Right cardiac atrium (tissue), 5 donors: Measurements from ENCODE around the gene TNRC6A. TPM values are rescaled to one million over a fixed set of nuclear protein-coding genes. Genes with fewer than 3 reads are reported as not detected.
A peak's percentile ranks its signal among the peaks of the same experiment; 100 is the strongest.

Experiments
- ATAC-seq, 2 donors: fragments of 200-7000 bp; cut with Tn5 transposase; one replicate each; pipeline versions ENCODE4 v1.8.0 to v1.9.1; 2020; ENCODE audit warnings: moderate library complexity in 2 of 2, mild to moderate bottlenecking in 1 of 2
- DNase-seq, 3 donors: peaks; one replicate each; pipeline ENCODE4 v3.0.0-alpha.2; 2020
- H3K27ac ChIP-seq: one replicate; pipeline ENCODE4 v1.5.1; 2013; ENCODE audit warnings: mild to moderate bottlenecking, low read length, control low read depth, moderate library complexity
- H3K27me3 ChIP-seq: one replicate; pipeline ENCODE4 v1.6.1; 2013; ENCODE audit not compliant: control insufficient read depth, insufficient read depth
- H3K4me1 ChIP-seq: one replicate; pipeline ENCODE4 v1.6.1; 2013; ENCODE audit warnings: low read length; ENCODE audit not compliant: control insufficient read depth, insufficient read depth
- H3K4me3 ChIP-seq: one replicate; pipeline ENCODE4 v1.5.1; 2013; ENCODE audit warnings: low read length, control low read depth
- H3K9me3 ChIP-seq: one replicate; pipeline ENCODE4 v1.6.1; 2013; ENCODE audit warnings: low read length; ENCODE audit not compliant: control insufficient read depth
- WGBS: extraction: QIAGEN DNeasy Blood & Tissue Kit; methylation state at CpG from one replicate; pipeline ENCODE4 v1.1.7; 2013; 5-methylcytosine and 5-hydroxymethylcytosine counted together
- intact Hi-C, 4 donors: fragments of 100-400 bp; cut with DNase I; formaldehyde crosslinking; loops; one replicate each; pipeline versions ENCODE4 v1.11.0 to v1.14.0; 2022 to 2023
- polyA plus RNA-seq: library from polyadenylated mRNA; stranded (reverse); fragments of 200-250 nt; gene quantifications from one replicate; pipeline ENCODE4 v1.2.3, GENCODE V29; 2013
- total RNA-seq, 4 donors: library from RNA; stranded (reverse); fragmentation: NEBNext Ultra II Directional; extraction: Animal tissue kit (Norgen Biotek cat#: 25700); gene quantifications; one replicate each; pipeline ENCODE4 v1.2.1, GENCODE V29; 2021
- donor health status: healthy with polysubstance abuse.
- donor health status: DM: no; HTN: yes; CAD: no.
- donor health status: DM: no; HTN: no; CAD: no.
- donor health status: DM: no; HTN: yes; CAD: no; lungs with severe emphysema.
- donor health status: DM: yes; HTN: yes; CAD: no.

The TNRC6A gene
- total and polyA plus RNA-seq, 5 donors: 17.6 to 41.2 (median 37.6) TPM

DNA sequence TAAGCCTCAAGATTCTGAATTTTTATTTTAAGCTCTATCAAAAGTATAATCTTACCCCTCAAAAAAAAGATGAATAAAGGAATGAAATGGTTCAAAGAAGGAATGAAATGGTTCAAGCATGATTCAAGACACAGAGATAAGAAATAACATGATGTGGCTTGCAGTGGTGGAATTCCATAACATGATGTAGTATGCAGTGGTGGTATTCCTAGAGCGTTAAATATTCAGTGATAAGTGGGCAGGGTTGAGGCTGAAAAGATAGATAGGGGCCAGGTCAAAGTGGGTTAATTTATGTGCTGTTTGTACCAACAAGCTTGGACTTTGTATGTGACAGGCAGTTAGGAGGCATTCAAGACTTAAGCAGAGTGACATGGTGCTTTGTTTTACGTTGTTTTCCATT lies 29.6 kb downstream of the TNRC6A start:
- intact Hi-C loops: no loop called here
- Histone ChIP-seq H3K27me3 (no peaks in the 10 kb centered on the region), H3K4me1 (peaks cover 5% of the 10 kb centered on the region), H3K27ac (no peak overlapping the region), H3K4me3 (no peak overlapping the region), H3K9me3 (no peaks in the 10 kb centered on the region)
- ATAC-seq: no peak
- DNase-seq: no peak
- 74% methylated on average over 2 of the region's 2 CpGs for WGBS

DNA sequence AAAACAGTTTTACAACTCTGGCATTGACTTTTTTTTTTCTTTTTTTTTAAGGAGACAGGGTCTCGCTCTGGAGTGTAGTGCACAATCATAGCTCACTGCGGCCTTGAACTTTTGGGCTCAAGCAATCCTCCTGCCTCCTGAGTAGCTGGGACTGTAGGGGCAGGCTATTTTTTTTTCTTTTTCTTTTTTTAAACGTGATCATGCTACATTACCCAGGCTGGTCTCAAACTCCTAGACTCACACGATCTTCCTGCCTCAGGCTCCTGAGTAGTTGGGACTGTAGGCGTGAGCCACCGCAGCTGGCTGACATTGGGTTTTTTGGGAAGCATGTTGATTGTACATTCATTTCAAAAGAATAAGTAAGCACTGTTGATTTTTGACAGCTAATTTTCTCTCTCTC lies 32.1 kb downstream of the TNRC6A start:
- no peak for DNase-seq
- 63% methylated on average over 6 of the region's 6 CpGs for WGBS
- no peaks in the 10 kb centered on the region for H3K27me3 ChIP-seq
- no peak overlapping the region for H3K27ac ChIP-seq
- no peaks in the 10 kb centered on the region for H3K9me3 ChIP-seq
- peaks cover 4% of the 10 kb centered on the region for H3K4me1 ChIP-seq
- ATAC-seq: no peak
- intact Hi-C loops: no loop called here
- no peak overlapping the region for H3K4me3 ChIP-seq

DNA sequence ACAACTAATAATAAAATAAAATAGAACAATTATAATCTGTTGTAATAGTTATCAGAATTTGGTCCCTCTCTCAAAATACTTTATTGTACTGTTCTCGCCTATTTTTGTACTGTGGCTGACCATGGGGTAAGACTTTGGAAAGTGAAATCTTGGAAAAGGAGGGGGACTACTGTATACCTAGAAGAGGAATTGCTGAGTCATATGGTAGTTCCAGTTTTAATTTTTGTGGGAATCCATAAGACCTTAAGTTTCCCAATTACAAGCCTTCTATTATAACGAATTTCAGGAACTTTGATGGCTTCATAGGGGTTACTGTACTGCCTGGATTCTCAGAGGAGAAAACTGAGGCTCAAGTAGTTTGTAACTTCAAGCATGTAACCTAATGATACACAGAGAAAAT lies 35.5 kb downstream of the TNRC6A start:
- WGBS: 91% methylated on average over 2 of the region's 2 CpGs
- no peak for ATAC-seq
- intact Hi-C loops: no loop called here
- DNase-seq: no peak
- Histone ChIP-seq H3K4me1 (no peaks in the 10 kb centered on the region), H3K27me3 (no peaks in the 10 kb centered on the region), H3K4me3 (no peak overlapping the region), H3K27ac (no peak overlapping the region), H3K9me3 (no peaks in the 10 kb centered on the region)

DNA sequence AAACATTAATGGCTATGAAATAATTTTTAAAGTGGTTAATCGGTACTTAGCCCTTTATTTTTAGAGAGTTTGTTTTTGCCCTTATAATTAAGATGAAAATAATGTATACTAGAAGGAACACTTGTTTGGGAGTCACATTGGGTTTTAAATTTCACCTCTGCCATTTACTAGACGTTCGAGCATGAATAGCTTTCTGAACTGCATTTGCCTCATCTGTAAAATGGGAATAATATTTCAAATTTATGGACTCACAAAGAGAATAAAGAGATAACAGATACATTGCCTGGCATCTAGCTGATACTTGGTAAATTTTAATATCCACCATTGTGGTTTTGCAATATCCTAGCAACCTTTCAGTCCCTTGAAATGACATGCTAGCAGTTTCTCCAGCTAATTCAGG lies 36.6 kb downstream of the TNRC6A start:
- peaks cover 1% of the 10 kb centered on the region for H3K4me1 ChIP-seq
- H3K9me3 ChIP-seq: no peaks in the 10 kb centered on the region
- WGBS: 88% methylated on average over 3 of the region's 3 CpGs
- ATAC-seq (no peak), DNase-seq (no peak)
- no peak overlapping the region for H3K27ac ChIP-seq
- H3K4me3 ChIP-seq: no peak overlapping the region
- H3K27me3 ChIP-seq: no peaks in the 10 kb centered on the region
- intact Hi-C loops: no loop called here

DNA sequence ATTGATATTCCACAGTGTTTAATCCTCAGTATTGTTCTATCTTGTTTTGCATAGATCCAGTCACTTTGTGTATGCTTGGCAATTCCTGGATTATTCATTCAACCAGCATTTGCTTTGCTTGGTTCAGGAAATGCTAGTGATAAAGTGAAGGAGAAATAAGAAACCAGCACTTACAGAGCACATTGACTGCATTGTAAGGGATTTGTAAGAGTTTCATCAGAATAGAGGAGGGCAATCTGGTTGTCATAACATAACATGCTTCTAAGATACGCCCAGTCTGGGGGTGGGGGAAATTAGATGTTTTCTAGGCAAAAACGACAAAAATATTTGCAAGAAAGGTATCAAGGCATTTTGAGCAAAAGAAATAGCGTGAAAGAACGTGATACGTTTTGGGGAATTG lies 40.4 kb downstream of the TNRC6A start:
- Histone ChIP-seq H3K27me3 (no peaks in the 10 kb centered on the region), H3K27ac (no peak overlapping the region), H3K4me1 (peaks cover 5% of the 10 kb centered on the region), H3K9me3 (no peaks in the 10 kb centered on the region), H3K4me3 (no peak overlapping the region)
- ATAC-seq: no peak
- intact Hi-C loops: no loop called here
- WGBS: 86% methylated on average over 5 of the region's 5 CpGs
- no peak for DNase-seq

DNA sequence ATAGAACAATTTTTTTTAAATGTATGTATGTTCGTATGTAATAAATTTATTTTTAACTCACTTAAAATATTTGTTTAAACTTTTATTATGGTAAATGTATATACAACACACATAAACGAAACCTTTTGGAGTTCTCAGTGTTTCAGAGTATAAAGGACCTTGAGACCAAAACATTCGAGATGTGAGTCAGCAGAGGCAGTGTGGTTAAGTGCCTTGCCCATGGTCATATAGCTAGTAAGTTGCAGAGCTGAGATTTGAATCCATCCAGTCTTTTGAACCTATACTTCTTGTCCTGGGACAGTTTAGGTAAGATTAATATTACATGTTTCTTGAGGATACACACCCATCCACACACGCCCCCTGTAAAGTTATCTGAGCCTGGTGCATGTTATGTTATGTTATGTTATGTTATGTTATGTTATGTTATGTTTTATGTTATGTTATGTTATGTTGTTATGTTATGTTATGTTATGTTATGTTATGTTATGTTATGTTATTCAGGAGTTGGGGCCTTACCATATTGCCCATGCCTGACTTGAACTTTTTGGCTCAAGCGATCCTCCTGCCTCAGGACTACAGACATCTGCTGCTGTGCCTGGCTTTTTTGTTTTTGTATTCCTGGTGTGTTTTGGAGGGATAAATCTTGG lies 41.8 kb downstream of the TNRC6A start:
- peaks cover 6% of the 10 kb centered on the region for H3K4me1 ChIP-seq
- H3K9me3 ChIP-seq: no peaks in the 10 kb centered on the region
- intact Hi-C loops: no loop called here
- H3K4me3 ChIP-seq: no peak overlapping the region
- 85% methylated on average over 5 of the region's 5 CpGs for WGBS
- no peak for DNase-seq
- H3K27me3 ChIP-seq: no peaks in the 10 kb centered on the region
- H3K27ac ChIP-seq: no peak overlapping the region
- no peak for ATAC-seq

DNA sequence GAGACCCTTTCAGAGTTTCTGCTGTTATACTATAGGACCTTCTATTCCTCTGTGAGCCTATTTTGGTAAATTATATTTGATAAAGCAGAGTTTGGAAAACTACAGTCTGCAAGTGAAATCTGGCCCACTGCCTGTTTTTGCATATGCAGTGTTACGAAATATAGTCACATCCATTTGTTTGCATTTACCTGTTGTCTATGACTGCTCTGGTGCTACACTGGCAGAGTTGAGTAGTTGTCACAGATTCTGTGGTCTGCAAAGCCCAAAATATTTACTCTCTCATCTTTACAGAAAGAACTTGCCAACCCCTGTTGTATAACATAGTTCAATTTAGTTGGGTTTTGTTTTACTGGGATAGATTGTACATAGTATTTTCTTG lies 42.3 kb downstream of the TNRC6A start:
- Histone ChIP-seq H3K4me3 (no peak overlapping the region), H3K27me3 (no peaks in the 10 kb centered on the region), H3K4me1 (peaks cover 7% of the 10 kb centered on the region), H3K27ac (no peak overlapping the region), H3K9me3 (no peaks in the 10 kb centered on the region)
- DNase-seq (no peak), ATAC-seq (no peak)
- WGBS: 75% methylated on average over 1 of the region's 1 CpG
- intact Hi-C loops: no loop called here

DNA sequence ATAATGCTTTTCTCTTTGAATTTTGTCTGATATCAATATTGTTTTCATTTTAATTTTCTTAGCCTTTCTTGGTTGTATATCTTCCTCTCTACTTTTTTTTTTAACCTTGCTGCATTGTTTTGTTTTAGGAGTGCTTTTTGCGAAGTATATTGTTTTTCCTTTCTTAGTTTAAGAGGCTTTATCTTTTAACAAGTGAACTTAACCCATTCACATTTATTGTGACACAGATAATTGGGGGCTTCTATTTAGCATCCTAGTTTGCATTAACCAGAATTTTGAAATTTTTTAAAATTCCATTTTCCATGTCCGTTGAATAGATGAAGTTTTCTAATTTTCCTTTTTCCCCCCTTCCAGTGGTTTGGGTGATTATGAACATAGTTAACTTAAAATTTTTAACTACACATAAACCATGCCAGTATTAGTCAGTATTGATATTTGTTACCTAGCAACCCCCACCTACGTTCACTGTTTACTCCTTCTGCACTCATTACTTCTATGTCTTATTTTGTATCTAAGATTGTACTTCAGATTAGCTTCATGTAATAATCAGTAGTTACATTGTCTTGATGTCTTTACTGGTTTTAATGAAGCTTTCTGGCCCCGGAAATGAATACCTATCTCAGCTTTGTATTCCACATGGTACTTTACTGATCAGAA lies 44.4 kb downstream of the TNRC6A start:
- WGBS: 94% methylated on average over 4 of the region's 4 CpGs
- Histone ChIP-seq H3K4me3 (no peak overlapping the region), H3K27ac (no peak overlapping the region), H3K9me3 (no peaks in the 10 kb centered on the region), H3K27me3 (no peaks in the 10 kb centered on the region), H3K4me1 (peaks cover 14% of the 10 kb centered on the region)
- no peak for DNase-seq
- intact Hi-C loops: no loop called here
- no peak for ATAC-seq

DNA sequence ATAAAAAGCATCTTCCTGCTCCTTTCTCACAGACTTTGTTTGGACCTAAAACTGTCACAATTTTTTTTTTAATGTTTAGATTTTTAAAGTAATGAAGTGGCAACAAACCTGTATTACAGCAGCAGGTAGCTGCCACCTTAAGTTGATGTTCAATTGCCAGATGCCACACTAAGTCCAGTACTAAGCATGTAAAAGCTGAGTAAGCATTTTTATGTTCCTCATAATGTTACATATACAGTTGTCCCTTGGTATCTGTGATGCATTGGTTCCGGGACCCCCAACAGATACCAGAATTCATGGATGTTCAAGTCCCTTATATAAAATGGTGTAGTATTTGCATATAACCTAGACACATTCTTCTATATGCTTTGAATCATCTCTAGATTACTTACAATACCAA lies 45.1 kb downstream of the TNRC6A start:
- intact Hi-C loops: no loop called here
- no peak overlapping the region for H3K27ac ChIP-seq
- H3K27me3 ChIP-seq: no peaks in the 10 kb centered on the region
- DNase-seq (no peak), ATAC-seq (no peak)
- H3K4me1 ChIP-seq: peaks cover 14% of the 10 kb centered on the region
- H3K4me3 ChIP-seq: no peak overlapping the region
- no peaks in the 10 kb centered on the region for H3K9me3 ChIP-seq
- WGBS: 97% methylated on average over 1 of the region's 1 CpG

DNA sequence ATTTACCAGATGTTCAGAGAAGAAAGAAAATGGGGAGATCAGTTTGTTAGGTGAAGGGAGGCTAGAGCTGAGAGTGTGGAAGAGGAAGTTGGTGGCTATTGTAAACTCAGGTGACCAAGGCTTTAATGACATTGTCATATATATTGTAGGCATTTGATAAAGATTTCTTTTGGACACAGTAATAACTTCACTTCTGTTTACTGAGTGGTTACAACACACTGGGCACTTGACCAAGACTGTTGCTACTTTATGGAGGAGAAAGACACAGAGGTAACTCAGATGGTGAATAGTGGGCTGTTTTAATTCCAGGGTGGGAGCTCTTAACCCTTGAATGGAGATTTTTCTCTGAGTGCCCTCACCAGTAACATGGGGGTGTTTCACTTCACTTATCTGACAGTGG lies 46.0 kb downstream of the TNRC6A start:
- Histone ChIP-seq H3K27ac (peak overlapping the region; percentile 27), H3K27me3 (no peaks in the 10 kb centered on the region), H3K9me3 (no peaks in the 10 kb centered on the region), H3K4me1 (peaks cover 12% of the 10 kb centered on the region), H3K4me3 (no peak overlapping the region)
- peak; percentile 16 to 47 for ATAC-seq
- intact Hi-C loops: no loop called here
- DNase-seq: no peak

DNA sequence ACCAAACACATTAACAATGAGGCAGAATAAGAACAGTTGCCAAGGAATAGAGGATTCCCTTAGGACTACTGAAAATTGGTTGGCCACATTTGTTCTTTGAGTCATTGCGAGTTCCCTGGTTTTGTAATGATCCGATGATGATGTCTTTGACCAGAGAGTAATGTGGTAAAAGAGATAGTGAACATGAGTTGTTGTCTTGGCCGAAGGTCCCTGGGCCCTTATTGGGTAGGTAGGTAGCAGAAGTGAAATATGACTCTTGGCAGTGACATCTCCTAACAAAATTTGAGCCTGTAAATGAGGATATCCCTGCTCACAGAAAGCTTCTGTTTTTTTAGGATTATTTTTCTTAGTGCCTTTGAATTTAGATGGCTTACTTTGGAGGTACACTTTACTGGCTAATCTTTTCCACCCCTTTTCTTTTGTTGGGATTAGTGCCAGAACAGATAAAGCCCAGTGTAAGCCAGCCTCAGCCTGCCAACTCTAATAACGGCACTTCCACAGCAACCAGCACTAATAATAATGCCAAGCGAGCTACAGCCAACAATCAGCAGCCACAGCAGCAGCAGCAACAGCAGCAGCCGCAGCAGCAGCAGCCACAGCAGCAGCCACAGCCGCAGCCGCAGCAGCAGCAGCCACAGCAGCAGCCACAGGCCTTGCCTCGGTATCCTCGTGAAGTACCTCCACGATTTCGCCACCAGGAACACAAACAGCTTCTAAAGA lies 47.2 kb downstream of the TNRC6A start:
- WGBS: 56% methylated on average over 12 of the region's 12 CpGs
- Histone ChIP-seq H3K4me3 (no peak overlapping the region), H3K9me3 (no peaks in the 10 kb centered on the region), H3K4me1 (peaks cover 12% of the 10 kb centered on the region), H3K27me3 (no peaks in the 10 kb centered on the region), H3K27ac (peak overlapping the region; percentile 75)
- peak; percentile 87 to 88 for ATAC-seq
- DNase-seq: peak; percentile 35 to 75 (median 75)
- intact Hi-C loops: no loop called here
